Adrenal gland (tissue), 5 donors: Measurements from ENCODE around the gene BUD23.
"Not testable (repeated sequence)": the region's sequence is repeated elsewhere in the genome, so short reads cannot be mapped to it uniquely, and the experiment has no call there.

Experiments
- POLR2A ChIP-seq, 2 donors: fragments of 450-650 bp; IDR thresholded peaks; one replicate each; pipeline ENCODE4 v1.6.1; 2017; ENCODE audit warnings: antibody characterized with exemption in 2 of 2, mild to moderate bottlenecking in 2 of 2, moderate library complexity in 1 of 2
- TF ChIP-seq, protein P1 (sequence below), 6 experiments: fragments of 450-650 bp in 4 of 6; fragments of 200-600 bp in 2 of 6; sonication (generic) in 1 of 6; IDR thresholded peaks; 1 replicate in 5 of 6; 2 replicates in 1 of 6; pipeline versions ENCODE4 v1.5.1 to v1.8.0; 2016 to 2021; ENCODE audit warnings: antibody characterized with exemption in 6 of 6, mild to moderate bottlenecking in 2 of 6, moderate library complexity in 1 of 6
- donor health status: DM: no; HTN: no; CAD: no.

GRCh38 chr7:73720443-73720842 is 37.0 kb downstream of the BUD23 start:
- TF ChIP-seq, protein P1, sequence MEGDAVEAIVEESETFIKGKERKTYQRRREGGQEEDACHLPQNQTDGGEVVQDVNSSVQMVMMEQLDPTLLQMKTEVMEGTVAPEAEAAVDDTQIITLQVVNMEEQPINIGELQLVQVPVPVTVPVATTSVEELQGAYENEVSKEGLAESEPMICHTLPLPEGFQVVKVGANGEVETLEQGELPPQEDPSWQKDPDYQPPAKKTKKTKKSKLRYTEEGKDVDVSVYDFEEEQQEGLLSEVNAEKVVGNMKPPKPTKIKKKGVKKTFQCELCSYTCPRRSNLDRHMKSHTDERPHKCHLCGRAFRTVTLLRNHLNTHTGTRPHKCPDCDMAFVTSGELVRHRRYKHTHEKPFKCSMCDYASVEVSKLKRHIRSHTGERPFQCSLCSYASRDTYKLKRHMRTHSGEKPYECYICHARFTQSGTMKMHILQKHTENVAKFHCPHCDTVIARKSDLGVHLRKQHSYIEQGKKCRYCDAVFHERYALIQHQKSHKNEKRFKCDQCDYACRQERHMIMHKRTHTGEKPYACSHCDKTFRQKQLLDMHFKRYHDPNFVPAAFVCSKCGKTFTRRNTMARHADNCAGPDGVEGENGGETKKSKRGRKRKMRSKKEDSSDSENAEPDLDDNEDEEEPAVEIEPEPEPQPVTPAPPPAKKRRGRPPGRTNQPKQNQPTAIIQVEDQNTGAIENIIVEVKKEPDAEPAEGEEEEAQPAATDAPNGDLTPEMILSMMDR (IDR thresholded peaks at IDR 0.05) = not testable (repeated sequence)
- not testable (repeated sequence) for TF ChIP-seq POLR2A (IDR thresholded peaks at IDR 0.05)
